HFFc6 (cell line): ENCODE measurements around the gene ZNF358. TPM values are rescaled to one million over a fixed set of nuclear protein-coding genes. Genes with fewer than 3 reads are reported as not detected.

Experiments
- DNase-seq: peaks from one replicate; pipeline ENCODE4 v3.0.0-alpha.2; 2018
- H3K27ac Mint-ChIP-seq: 2 replicates; pipeline ENCODE4 v1.8.0; 2020; ENCODE audit warnings: mild to moderate bottlenecking, mixed read lengths
- H3K27me3 Mint-ChIP-seq: 2 replicates; pipeline ENCODE4 v1.8.0; 2021; ENCODE audit warnings: mild to moderate bottlenecking, moderate library complexity, mixed read lengths; ENCODE audit not compliant: insufficient read depth
- H3K36me3 Mint-ChIP-seq: 2 replicates; pipeline ENCODE4 v1.8.0; 2021; ENCODE audit warnings: low read depth, mixed read lengths
- H3K4me1 Mint-ChIP-seq: 2 replicates; pipeline ENCODE4 v1.8.0; 2020; ENCODE audit warnings: low read depth, mixed read lengths
- H3K4me3 Mint-ChIP-seq: 2 replicates; pipeline ENCODE4 v1.8.0; 2020; ENCODE audit warnings: mild to moderate bottlenecking, moderate library complexity, mixed read lengths
- H3K9me3 Mint-ChIP-seq: 2 replicates; pipeline ENCODE4 v1.8.0; 2020; ENCODE audit warnings: mild to moderate bottlenecking, mixed read lengths
- CTCF ChIP-seq: fragments of 200-600 bp; sonication (generic); IDR thresholded peaks from 2 replicates; pipeline ENCODE4 v1.5.0; 2021; ENCODE audit warnings: antibody characterized with exemption, mild to moderate bottlenecking
- total RNA-seq, 6 experiments: library from RNA; stranded (reverse); fragmentation: NEBNext Ultra II Directional; extraction: Animal tissue kit (Norgen Biotek cat#: 25700); gene quantifications; 2 replicates in 1 of 6; 3 replicates in 5 of 6; pipeline ENCODE4 v1.2.3, GENCODE V29; 2021

The ZNF358 gene
- total RNA-seq, 6 experiments from 2014 or later: 30.0 to 41.1 (median 35.8) TPM

DNA sequence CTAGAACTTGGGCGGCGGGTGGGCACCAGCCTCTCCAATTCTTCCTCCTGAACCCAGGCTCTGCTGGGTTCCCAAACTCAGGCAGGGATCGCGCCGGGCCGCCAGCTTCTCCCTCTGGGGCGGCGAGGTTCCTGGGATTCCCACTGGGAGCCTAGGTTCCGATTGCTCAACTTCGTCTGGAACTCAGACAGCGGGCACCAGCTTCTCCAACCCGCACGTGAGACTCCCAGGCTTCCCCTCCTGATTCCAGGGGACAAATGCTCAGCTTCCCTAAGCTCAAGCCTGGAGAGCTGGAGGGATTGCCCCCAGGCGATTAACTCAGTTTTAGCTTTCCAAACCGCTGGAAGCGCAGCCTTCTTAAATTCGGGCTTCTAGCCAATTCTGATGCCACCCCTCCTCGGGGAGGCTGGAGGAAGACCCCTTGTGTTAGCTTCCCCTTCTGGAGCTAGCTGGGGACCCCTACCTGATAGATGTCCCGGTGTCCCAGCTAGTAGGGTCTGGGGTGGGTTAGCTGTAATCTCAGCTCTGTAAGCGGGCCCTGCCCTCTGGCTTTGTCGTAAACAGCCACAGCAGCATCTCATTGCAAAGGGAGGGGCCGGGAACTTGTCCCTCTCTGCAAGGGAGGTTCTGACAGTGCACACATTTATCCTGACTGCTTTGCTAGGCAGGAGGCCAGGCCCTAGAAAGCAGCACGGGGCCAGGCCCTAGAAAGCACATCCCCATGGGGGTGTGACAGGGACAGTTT lies 7.2 kb downstream of the ZNF358 start:
- Mint-ChIP-seq H3K4me3 (peak overlapping the region; percentile 83), H3K27me3 (0 out of 2 replicates have a peak, but pooled peaks cover 2% of the 10 kb centered on the region), H3K36me3 (peaks cover 5% of the 10 kb centered on the region; the same call in 1 of the 2 replicates), H3K27ac (no peak overlapping the region), H3K4me1 (peaks cover 13% of the 10 kb centered on the region), H3K9me3 (no peaks in the 10 kb centered on the region)
- DNase-seq: no peak
- no peak for TF ChIP-seq CTCF

DNA sequence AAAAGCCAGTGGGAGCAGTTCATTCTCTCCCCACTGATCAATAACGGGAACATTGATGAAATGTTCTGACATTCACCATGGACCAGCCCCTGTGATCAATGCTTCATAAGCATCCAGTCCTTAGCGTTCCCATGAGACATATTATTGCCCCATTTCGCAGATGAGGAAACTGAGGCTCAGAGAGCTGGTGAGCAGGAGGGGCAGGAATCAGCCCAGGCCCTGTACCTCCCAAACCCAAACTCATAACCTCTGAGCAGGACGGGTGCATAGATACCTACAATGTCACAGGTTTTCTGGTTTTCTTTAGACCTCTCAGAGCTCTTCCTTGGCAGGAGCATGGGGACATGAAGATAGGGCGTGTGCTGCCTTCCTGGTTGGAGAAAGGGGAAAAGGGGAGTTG lies 8.6 kb downstream of the ZNF358 start:
- no peak for DNase-seq
- TF ChIP-seq CTCF: no peak
- Mint-ChIP-seq H3K9me3 (no peaks in the 10 kb centered on the region), H3K4me1 (peaks cover 13% of the 10 kb centered on the region), H3K27ac (no peak overlapping the region), H3K36me3 (no peaks in the 10 kb centered on the region), H3K27me3 (peaks cover 4% of the 10 kb centered on the region; the same call in 1 of the 2 replicates), H3K4me3 (no peak overlapping the region)

- Mint-ChIP-seq H3K27ac (no peak overlapping the region), H3K4me3 (no peak overlapping the region), H3K4me1 (peaks cover 13% of the 10 kb centered on the region), H3K9me3 (no peaks in the 10 kb centered on the region), H3K36me3 (no peaks in the 10 kb centered on the region), H3K27me3 (peaks cover 4% of the 10 kb centered on the region; the same call in 1 of the 2 replicates)
- DNase-seq: no peak
- TF ChIP-seq CTCF: no peak
Measured at GRCh38 chr19:7524992-7525739, 9.3 kb downstream of the ZNF358 start.

GRCh38 chr19:7526059-7526929 lies 10.4 kb downstream of the ZNF358 start:
- Mint-ChIP-seq H3K27ac (no peak overlapping the region), H3K27me3 (peaks cover 4% of the 10 kb centered on the region; the same call in 1 of the 2 replicates), H3K36me3 (no peaks in the 10 kb centered on the region), H3K4me1 (peaks cover 13% of the 10 kb centered on the region), H3K9me3 (no peaks in the 10 kb centered on the region), H3K4me3 (no peak overlapping the region)
- DNase-seq: no peak
- no peak for TF ChIP-seq CTCF

DNA sequence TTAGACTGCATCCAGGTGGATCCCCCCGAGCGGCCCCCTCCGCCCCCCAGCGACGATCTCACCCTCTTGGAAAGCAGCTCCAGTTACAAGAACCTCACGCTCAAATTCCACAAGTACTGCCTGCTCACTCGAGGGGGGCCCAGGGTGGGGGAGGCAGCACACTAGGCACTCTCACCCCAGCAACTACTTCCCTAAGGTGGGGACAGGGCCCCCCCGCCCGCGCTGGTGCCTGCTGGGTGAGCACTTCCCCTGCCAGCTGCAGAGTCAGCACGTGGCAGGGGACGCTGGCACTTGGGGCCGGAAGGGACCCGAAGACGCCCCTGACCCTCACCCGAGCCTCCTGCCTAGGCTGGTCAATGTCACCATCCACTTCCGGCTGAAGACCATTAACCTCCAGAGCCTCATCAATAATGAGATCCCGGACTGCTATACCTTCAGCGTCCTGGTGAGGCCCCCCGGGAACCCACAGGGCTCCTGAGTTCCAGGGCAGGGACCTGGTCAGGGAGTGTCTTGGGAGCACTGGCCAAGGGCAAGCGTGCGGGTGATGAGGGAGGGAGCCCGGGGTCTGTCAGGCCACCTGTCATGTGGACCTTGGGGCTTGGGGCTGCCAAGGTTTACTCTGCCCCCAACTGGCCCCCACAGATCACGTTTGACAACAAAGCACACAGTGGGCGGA lies 11.8 kb downstream of the ZNF358 start:
- H3K9me3 Mint-ChIP-seq: no peaks in the 10 kb centered on the region
- DNase-seq: no peak
- no peak overlapping the region for H3K27ac Mint-ChIP-seq
- TF ChIP-seq CTCF: no peak
- H3K4me3 Mint-ChIP-seq: no peak overlapping the region
- peaks cover 10% of the 10 kb centered on the region for H3K4me1 Mint-ChIP-seq
- peaks cover 4% of the 10 kb centered on the region; the same call in 1 of the 2 replicates for H3K36me3 Mint-ChIP-seq
- peaks cover 2% of the 10 kb centered on the region; the same call in 1 of the 2 replicates for H3K27me3 Mint-ChIP-seq
